Parathyroid adenoma (tissue), 2 donors: ENCODE data around the gene CALHM3.

Source experiments
- H2AFZ ChIP-seq: fragments of 300-600 bp; sonication (generic); one replicate; pipeline ENCODE4 v1.7.0; 2017; ENCODE audit warnings: antibody characterized with exemption, mild to moderate bottlenecking
- H3K27ac ChIP-seq: fragments of 300-600 bp; sonication (generic); one replicate; pipeline ENCODE4 v1.7.0; 2017
- H3K27me3 ChIP-seq: fragments of 300-600 bp; sonication (generic); one replicate; pipeline ENCODE4 v1.7.0; 2017; ENCODE audit warnings: low read length; ENCODE audit not compliant: control insufficient read depth, insufficient read depth
- H3K36me3 ChIP-seq: fragments of 300-600 bp; sonication (generic); one replicate; pipeline ENCODE4 v1.7.0; 2017; ENCODE audit warnings: low read length; ENCODE audit not compliant: control insufficient read depth, insufficient read depth
- H3K4me1 ChIP-seq: fragments of 300-600 bp; sonication (generic); one replicate; pipeline ENCODE4 v1.7.0; 2017; ENCODE audit warnings: control low read depth
- H3K4me2 ChIP-seq: fragments of 300-600 bp; sonication (generic); one replicate; pipeline ENCODE4 v1.7.0; 2017; ENCODE audit warnings: low read length
- H3K4me3 ChIP-seq: fragments of 300-600 bp; sonication (generic); one replicate; pipeline ENCODE4 v1.7.0; 2017; ENCODE audit warnings: low read depth, low read length
- H3K79me2 ChIP-seq: fragments of 300-600 bp; sonication (generic); one replicate; pipeline ENCODE4 v1.7.0; 2017; ENCODE audit warnings: control low read depth
- H3K9ac ChIP-seq: fragments of 300-600 bp; sonication (generic); one replicate; pipeline ENCODE4 v1.7.0; 2017; ENCODE audit warnings: mild to moderate bottlenecking
- H3K9me3 ChIP-seq: fragments of 300-600 bp; sonication (generic); one replicate; pipeline ENCODE4 v1.7.0; 2017; ENCODE audit warnings: low read length; ENCODE audit not compliant: control insufficient read depth
- TF ChIP-seq, protein P1 (sequence below): fragments of 300-600 bp; sonication (generic); IDR thresholded peaks from one replicate; pipeline ENCODE4 v1.7.0; 2017; ENCODE audit warnings: antibody characterized with exemption, mild to moderate bottlenecking
- donor health status: primary hyperparathyroidism.

Gene CALHM3

DNA sequence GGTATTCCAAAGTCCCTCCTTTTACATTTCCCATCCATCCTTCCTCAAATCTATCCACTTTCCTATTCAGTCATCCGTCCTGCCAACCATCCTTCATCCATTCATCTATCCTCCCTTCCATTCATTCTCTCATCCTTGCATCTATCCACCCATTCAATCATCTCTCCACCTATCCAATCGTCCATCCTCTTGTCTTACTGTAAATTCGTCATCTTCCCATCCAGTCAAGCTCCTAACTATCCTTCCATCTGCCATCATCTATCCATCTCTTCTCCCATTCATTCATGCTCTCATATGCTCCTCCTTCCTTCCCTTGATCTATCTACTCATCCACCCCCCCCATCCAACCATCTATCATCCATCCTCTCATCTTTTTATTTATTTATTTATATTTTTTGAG, 5.0 kb downstream of the CALHM3 start:
- no peak overlapping the region for H3K4me3 ChIP-seq
- H3K36me3 ChIP-seq, result no peaks in the 10 kb centered on the region
- H2AFZ ChIP-seq, result no peak overlapping the region
- H3K27me3 ChIP-seq, result no peaks in the 10 kb centered on the region
- no peaks in the 10 kb centered on the region for H3K79me2 ChIP-seq
- no peaks in the 10 kb centered on the region for H3K4me1 ChIP-seq
- H3K9ac ChIP-seq, result no peak overlapping the region
- TF ChIP-seq, protein P1, sequence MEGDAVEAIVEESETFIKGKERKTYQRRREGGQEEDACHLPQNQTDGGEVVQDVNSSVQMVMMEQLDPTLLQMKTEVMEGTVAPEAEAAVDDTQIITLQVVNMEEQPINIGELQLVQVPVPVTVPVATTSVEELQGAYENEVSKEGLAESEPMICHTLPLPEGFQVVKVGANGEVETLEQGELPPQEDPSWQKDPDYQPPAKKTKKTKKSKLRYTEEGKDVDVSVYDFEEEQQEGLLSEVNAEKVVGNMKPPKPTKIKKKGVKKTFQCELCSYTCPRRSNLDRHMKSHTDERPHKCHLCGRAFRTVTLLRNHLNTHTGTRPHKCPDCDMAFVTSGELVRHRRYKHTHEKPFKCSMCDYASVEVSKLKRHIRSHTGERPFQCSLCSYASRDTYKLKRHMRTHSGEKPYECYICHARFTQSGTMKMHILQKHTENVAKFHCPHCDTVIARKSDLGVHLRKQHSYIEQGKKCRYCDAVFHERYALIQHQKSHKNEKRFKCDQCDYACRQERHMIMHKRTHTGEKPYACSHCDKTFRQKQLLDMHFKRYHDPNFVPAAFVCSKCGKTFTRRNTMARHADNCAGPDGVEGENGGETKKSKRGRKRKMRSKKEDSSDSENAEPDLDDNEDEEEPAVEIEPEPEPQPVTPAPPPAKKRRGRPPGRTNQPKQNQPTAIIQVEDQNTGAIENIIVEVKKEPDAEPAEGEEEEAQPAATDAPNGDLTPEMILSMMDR, result no peak
- no peak overlapping the region for H3K27ac ChIP-seq
- no peaks in the 10 kb centered on the region for H3K9me3 ChIP-seq
- no peak overlapping the region for H3K4me2 ChIP-seq

DNA sequence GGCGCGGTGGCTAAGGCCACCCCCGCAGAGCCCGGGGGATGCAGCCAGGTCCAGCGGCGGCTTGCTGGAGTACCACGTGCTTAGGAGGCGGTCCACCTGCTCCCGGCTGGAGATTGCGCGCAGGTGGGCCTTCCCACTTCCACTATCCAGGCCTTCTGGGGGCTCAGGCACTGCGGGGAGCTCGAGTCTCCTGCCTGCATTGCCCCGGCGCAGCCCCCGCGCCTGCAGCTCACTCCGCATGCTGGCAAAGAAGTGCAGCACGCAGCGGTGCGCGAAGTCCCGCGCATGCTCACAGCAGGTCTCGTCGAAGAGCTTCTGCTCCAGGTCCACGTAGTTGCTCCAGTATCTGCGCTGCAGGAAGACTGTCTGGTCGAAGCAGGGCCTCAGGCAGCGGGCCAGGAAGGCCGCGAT, 5.8 kb downstream of the CALHM3 start:
- Histone ChIP-seq H3K36me3 (no peaks in the 10 kb centered on the region), H2AFZ (no peak overlapping the region), H3K9ac (no peak overlapping the region), H3K4me3 (no peak overlapping the region), H3K9me3 (no peaks in the 10 kb centered on the region), H3K79me2 (no peaks in the 10 kb centered on the region), H3K4me2 (no peak overlapping the region), H3K4me1 (no peaks in the 10 kb centered on the region), H3K27ac (no peak overlapping the region), H3K27me3 (no peaks in the 10 kb centered on the region)
- TF ChIP-seq, protein P1, result no peak

DNA sequence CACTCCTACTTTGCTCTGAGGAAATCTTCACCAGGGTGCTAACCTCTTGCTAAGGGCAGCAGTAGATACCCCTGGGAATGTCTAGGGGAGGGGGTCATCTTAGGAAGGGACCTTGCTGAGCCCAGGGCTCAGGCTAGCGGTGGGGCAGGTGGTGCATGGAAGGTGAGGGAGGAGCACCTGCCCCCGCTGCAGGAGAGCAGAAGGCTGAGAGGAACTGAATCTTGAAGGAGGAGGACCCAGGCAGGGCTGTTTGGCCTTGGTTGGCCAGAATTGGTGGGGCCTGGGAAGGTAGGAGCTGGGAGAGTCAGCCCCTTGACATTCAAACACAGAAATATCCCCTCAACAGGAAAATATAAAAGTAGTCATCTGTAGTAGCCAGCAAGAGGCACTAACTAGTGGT, 7.0 kb downstream of the CALHM3 start:
- no peaks in the 10 kb centered on the region for H3K4me1 ChIP-seq

GRCh38 chr10:103470761-103471653, 8.0 kb downstream of the CALHM3 start:
- Histone ChIP-seq H3K4me1 (no peaks in the 10 kb centered on the region), H3K9ac (no peak overlapping the region), H3K27me3 (no peaks in the 10 kb centered on the region), H3K4me3 (no peak overlapping the region), H3K36me3 (no peaks in the 10 kb centered on the region), H3K79me2 (no peaks in the 10 kb centered on the region), H3K9me3 (no peaks in the 10 kb centered on the region), H3K27ac (no peak overlapping the region), H3K4me2 (no peak overlapping the region), H2AFZ (no peak overlapping the region)
- TF ChIP-seq, protein P1, result no peak

More for the DNA sequence above, 7.0 kb downstream of the CALHM3 start:
- Histone ChIP-seq H2AFZ (no peak overlapping the region), H3K27me3 (no peaks in the 10 kb centered on the region), H3K79me2 (no peaks in the 10 kb centered on the region), H3K27ac (no peak overlapping the region), H3K9me3 (no peaks in the 10 kb centered on the region), H3K4me2 (no peak overlapping the region), H3K36me3 (no peaks in the 10 kb centered on the region), H3K9ac (no peak overlapping the region), H3K4me3 (no peak overlapping the region)
- TF ChIP-seq, protein P1, result no peak

GRCh38 chr10:103469201-103469600, 9.8 kb downstream of the CALHM3 start:
- Histone ChIP-seq H3K9me3 (no peaks in the 10 kb centered on the region), H3K79me2 (no peaks in the 10 kb centered on the region), H3K36me3 (no peaks in the 10 kb centered on the region), H3K4me3 (no peak overlapping the region), H3K9ac (no peak overlapping the region), H3K27ac (no peak overlapping the region), H2AFZ (no peak overlapping the region), H3K4me1 (no peaks in the 10 kb centered on the region), H3K27me3 (no peaks in the 10 kb centered on the region), H3K4me2 (no peak overlapping the region)
- TF ChIP-seq, protein P1, result no peak
